Measurements from ENCODE around the gene PDLIM1.
"Not testable (repeated sequence)": the region's sequence is repeated elsewhere in the genome, so short reads cannot be mapped to it uniquely, and the experiment has no call there.

PDLIM1 gene

DNA sequence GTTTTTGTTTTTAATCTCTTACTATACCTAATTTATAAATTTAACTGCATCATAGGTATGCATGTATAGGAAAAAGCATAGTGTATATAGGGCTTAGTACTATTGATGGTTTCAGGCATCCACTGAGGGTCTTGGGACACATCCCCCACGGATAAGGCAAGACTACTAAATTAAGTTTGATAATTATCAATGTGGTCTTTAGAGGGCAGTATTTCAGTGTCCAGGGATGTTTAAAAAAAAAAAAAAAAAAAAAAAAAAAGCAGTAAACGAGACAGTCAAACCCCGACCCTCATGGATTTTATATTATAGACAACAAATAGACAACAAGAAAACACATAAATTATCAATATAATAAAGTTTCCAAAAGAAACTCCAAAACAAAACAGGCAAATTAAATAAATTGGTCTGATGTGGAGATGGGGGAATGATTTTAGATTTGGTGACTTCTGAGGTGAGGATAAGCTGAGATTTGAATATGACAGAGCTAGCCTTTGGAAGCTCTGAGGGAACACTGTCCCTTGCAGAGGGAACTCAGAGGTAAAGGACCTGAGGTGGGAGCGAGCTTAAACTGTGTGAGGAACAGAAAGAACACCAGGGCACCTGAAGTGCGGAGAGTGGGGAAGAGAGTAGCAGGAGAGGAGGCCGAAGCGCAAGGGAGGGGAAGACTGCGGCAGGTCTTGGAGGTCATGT lies 82.0 kb downstream of the PDLIM1 start:
- DNase-seq (ENCODE audit: low spot score), result peak; percentile 12

GRCh38 chr10:95202865-95203264 lies 87.9 kb downstream of the PDLIM1 start:
- DNase-seq (ENCODE audit: low spot score), result not testable (repeated sequence)

- peak; percentile 48 for DNase-seq (ENCODE audit: low spot score)
These were observed 89.1 kb downstream of the PDLIM1 start for GRCh38 chr10:95201736-95202135.

- DNase-seq (ENCODE audit: low spot score), result no peak
These were observed 94.8 kb downstream of the PDLIM1 start for GRCh38 chr10:95196046-95196445.

DNA sequence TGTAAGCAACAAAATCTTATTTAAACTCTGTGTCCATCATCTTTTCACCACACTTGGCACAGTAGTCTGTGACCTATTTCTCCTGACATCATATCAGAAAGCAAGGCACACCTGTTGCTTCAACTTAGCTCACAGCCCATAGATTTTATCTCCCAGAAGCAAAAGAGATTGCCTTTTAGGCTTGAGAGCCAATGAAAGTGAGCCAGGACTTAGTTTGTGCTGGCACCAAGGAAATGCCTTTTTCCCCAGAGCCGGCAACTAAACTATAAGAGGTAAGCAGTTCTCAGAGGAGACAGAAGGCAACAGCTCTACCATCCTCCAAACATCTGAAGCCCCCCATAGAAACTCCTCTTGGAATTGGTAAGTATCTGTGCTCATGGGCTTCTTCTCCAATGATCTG lies 96.9 kb downstream of the PDLIM1 start, which contains the start of gene ACSM6:
ACSM6 (plus strand) TSS at position 295 of the 400 bp plus-strand sequence. CDS start 248 bp downstream, outside the sequence.
- DNase-seq (ENCODE audit: low spot score), result no peak

GRCh38 chr10:95188593-95188992 lies 102.2 kb downstream of the PDLIM1 start:
- DNase-seq (ENCODE audit: low spot score), result no peak

DNA sequence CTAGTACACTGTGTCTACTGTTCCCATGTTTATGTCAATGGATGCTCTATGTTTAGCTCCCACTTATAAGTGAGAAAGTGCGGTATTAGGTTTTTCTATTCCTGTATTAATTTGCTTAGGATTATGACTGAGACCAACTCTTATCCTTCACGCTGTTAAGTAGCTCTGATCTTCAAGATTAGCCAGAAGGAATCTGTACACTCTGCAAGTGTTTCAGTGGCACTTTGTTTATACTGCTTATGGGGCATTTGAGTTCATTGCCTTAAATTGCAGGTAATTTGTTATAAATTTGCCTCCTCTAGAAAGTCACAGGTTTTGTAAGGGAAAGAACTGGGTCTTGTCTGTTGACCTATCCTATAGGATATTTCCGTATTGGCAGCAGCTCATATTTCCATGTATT lies 103.2 kb downstream of the PDLIM1 start:
- no peak for DNase-seq (ENCODE audit: low spot score)
